GM19467 (cell line): Measurements from ENCODE around the gene TBC1D13.
"Not testable (repeated sequence)": the region's sequence is repeated elsewhere in the genome, so short reads cannot be mapped to it uniquely, and the experiment has no call there.

ENCODE experiments used
- ATAC-seq: cut with Tn5 transposase; IDR thresholded peaks from one replicate; pipeline ENCODE4 v1.9.1; 2021; ENCODE audit warnings: mild to moderate bottlenecking, moderate library complexity; ENCODE audit not compliant: unreplicated experiment

Gene TBC1D13

GRCh38 chr9:128786681-128787601, at the start of gene TBC1D13:
Gene TBC1D13, plus strand, starts transcription at chr9:128787253. Its CDS starts 101 bp downstream, at chr9:128787354.
- peak; percentile 87 for ATAC-seq

GRCh38 chr9:128742401-128742800, 44.7 kb upstream of the TBC1D13 start:
- no peak for ATAC-seq

GRCh38 chr9:128743421-128743820, 43.6 kb upstream of the TBC1D13 start:
- ATAC-seq = no peak

GRCh38 chr9:128747241-128747640, 39.8 kb upstream of the TBC1D13 start:
- no peak for ATAC-seq

GRCh38 chr9:128750926-128751595, 36.0 kb upstream of the TBC1D13 start:
- no peak for ATAC-seq

GRCh38 chr9:128753627-128754026, 33.4 kb upstream of the TBC1D13 start:
- no peak for ATAC-seq

GRCh38 chr9:128757602-128758001, 29.5 kb upstream of the TBC1D13 start:
- no peak for ATAC-seq

- no peak for ATAC-seq
These were observed 24.2 kb upstream of the TBC1D13 start for GRCh38 chr9:128762671-128763449.

- no peak for ATAC-seq
These were observed 22.7 kb upstream of the TBC1D13 start for GRCh38 chr9:128764361-128764760.

- no peak for ATAC-seq
These were observed 21.6 kb upstream of the TBC1D13 start for GRCh38 chr9:128765499-128765898.

- no peak for ATAC-seq
These were observed 18.4 kb upstream of the TBC1D13 start for GRCh38 chr9:128768606-128769005.

GRCh38 chr9:128770286-128771030, 16.6 kb upstream of the TBC1D13 start:
- no peak for ATAC-seq

- peak; percentile 11 for ATAC-seq
These were observed 15.8 kb upstream of the TBC1D13 start for GRCh38 chr9:128771094-128771721.

- peak; percentile 87 for ATAC-seq
These were observed 15.1 kb upstream of the TBC1D13 start, which contains the start of gene ZER1 for GRCh38 chr9:128771745-128772519. Gene ZER1, minus strand, starts transcription at chr9:128771927. Its CDS starts 16,362 bp downstream, at chr9:128755565.

- no peak for ATAC-seq
These were observed 14.0 kb upstream of the TBC1D13 start for GRCh38 chr9:128773049-128773448.

GRCh38 chr9:128774804-128775203, 12.2 kb upstream of the TBC1D13 start:
- no peak for ATAC-seq

GRCh38 chr9:128780093-128780492, 7.0 kb upstream of the TBC1D13 start:
- ATAC-seq = not testable (repeated sequence)

GRCh38 chr9:128781187-128782070, 5.6 kb upstream of the TBC1D13 start:
- ATAC-seq = no peak
